H1 (cell line): ENCODE measurements around the gene IFNAR2. TPM values are rescaled to one million over a fixed set of nuclear protein-coding genes. Genes with fewer than 3 reads are reported as not detected.

Experiments used
- CTCF ChIA-PET: fragments of 300-600 bp; sonication (Branson Sonifier 250); formaldehyde crosslinking; loops from one replicate; lab custom pipeline; 2021; ENCODE audit not compliant: partially characterized antibody; lab: Charles Lee
- POLR2A ChIA-PET: fragments of 300-600 bp; sonication (Branson Sonifier 250); formaldehyde crosslinking; loops from one replicate; lab custom pipeline; 2021; ENCODE audit warnings: inconsistent platforms; ENCODE audit not compliant: partially characterized antibody; lab: Charles Lee
- DNase-seq, 2 experiments: peaks; one replicate each; pipeline versions ENCODE4 v3.0.0 to v3.0.0-alpha.2; 2010 to 2022; ENCODE audit warnings: low spot score in 2 of 2, low read depth in 1 of 2, mixed read lengths in 1 of 2
- FAIRE-seq: peaks from 2 replicates; lab custom pipeline; 2011; peaks lifted over from hg19 to GRCh38; lab: Jason Lieb, UNC
- H2AFZ ChIP-seq: 2 replicates; pipeline ENCODE4 v1.8.1; 2012; ENCODE audit warnings: low read length, inconsistent platforms
- H2AK5ac ChIP-seq: 2 replicates; pipeline ENCODE4 v1.6.1; 2013; ENCODE audit warnings: low read depth, low read length
- H2BK120ac ChIP-seq: replicated peaks from 2 replicates; pipeline ENCODE3; 2013; ENCODE audit warnings: low read depth, low read length, inconsistent platforms
- H2BK12ac ChIP-seq: 2 replicates; pipeline ENCODE4 v1.6.1; 2013; ENCODE audit warnings: low read depth, low read length
- H2BK15ac ChIP-seq: 2 replicates; pipeline ENCODE4 v1.6.1; 2013; ENCODE audit warnings: low read length
- H2BK20ac ChIP-seq: 2 replicates; pipeline ENCODE4 v1.6.1; 2013; ENCODE audit warnings: low read length
- H2BK5ac ChIP-seq: 2 replicates; pipeline ENCODE4 v1.6.1; 2013; ENCODE audit warnings: low read depth, low read length
- H3K14ac ChIP-seq: 2 replicates; pipeline ENCODE4 v1.6.1; 2013; ENCODE audit warnings: inconsistent platforms; ENCODE audit not compliant: insufficient read length
- H3K18ac ChIP-seq: 2 replicates; pipeline ENCODE4 v1.6.1; 2013; ENCODE audit warnings: low read length; ENCODE audit errors: extremely low read depth
- H3K23ac ChIP-seq: 2 replicates; pipeline ENCODE4 v1.6.1; 2013; ENCODE audit warnings: inconsistent platforms; ENCODE audit not compliant: insufficient read length
- H3K23me2 ChIP-seq: 2 replicates; pipeline ENCODE4 v1.6.1; 2013; ENCODE audit warnings: low read depth, low read length
- H3K27ac ChIP-seq: 2 replicates; pipeline ENCODE4 v1.6.1; 2011; ENCODE audit warnings: low read depth, low read length, inconsistent platforms
- H3K27me3 ChIP-seq, 4 experiments: replicated peaks in 1 of 4; 1 replicate in 1 of 4; 2 replicates in 3 of 4; pipeline versions ENCODE4 v1.6.1 to v1.8.1; 2011 to 2013; ENCODE audit warnings: low read length in 3 of 4, mild to moderate bottlenecking in 3 of 4, inconsistent platforms in 2 of 4, mixed read lengths in 2 of 4, moderate library complexity in 1 of 4; ENCODE audit not compliant: control insufficient read depth in 3 of 4, insufficient read depth in 3 of 4; ENCODE audit errors: extremely low read depth in 1 of 4
- H3K36me3 ChIP-seq, 4 experiments: 2 replicates each; pipeline versions ENCODE4 v1.6.1 to v1.8.1; 2011 to 2013; ENCODE audit warnings: mild to moderate bottlenecking in 4 of 4, low read length in 3 of 4, moderate library complexity in 2 of 4, control low read depth in 1 of 4, inconsistent platforms in 1 of 4; ENCODE audit not compliant: insufficient read depth in 4 of 4, control insufficient read depth in 2 of 4
- H3K4ac ChIP-seq: replicated peaks from 2 replicates; pipeline ENCODE3; 2013; ENCODE audit warnings: low read length, low read depth, mixed read lengths, inconsistent platforms; ENCODE audit not compliant: insufficient read length
- H3K4me1 ChIP-seq, 4 experiments: replicated peaks in 1 of 4; 1 replicate in 1 of 4; 2 replicates in 3 of 4; pipeline versions ENCODE4 v1.6.1 to v1.8.1; 2011 to 2013; ENCODE audit warnings: low read length in 3 of 4, inconsistent platforms in 2 of 4, mixed read lengths in 1 of 4; ENCODE audit not compliant: insufficient read depth in 4 of 4, control insufficient read depth in 3 of 4
- H3K4me2 ChIP-seq, 2 experiments: 2 replicates each; pipeline versions ENCODE4 v1.6.1 to v1.8.1; 2011 to 2013; ENCODE audit warnings: low read depth in 2 of 2, low read length in 2 of 2, control low read depth in 1 of 2, inconsistent platforms in 1 of 2, mild to moderate bottlenecking in 1 of 2; ENCODE audit not compliant: insufficient read depth in 1 of 2
- H3K4me3 ChIP-seq, 4 experiments: fragments of 200-600, 300-600 bp in 1 of 4; sonication (generic), shearing (Covaris generic), sonication (Bioruptor Twin) in 1 of 4; 2 replicates each; pipeline versions ENCODE4 v1.5.1 to v1.8.1; 2011 to 2016; ENCODE audit warnings: low read length in 4 of 4, low read depth in 3 of 4, control low read depth in 2 of 4, inconsistent platforms in 2 of 4, mild to moderate bottlenecking in 2 of 4, mixed read lengths in 1 of 4, moderate library complexity in 1 of 4; ENCODE audit not compliant: insufficient read depth in 2 of 4; ENCODE audit errors: extremely low read depth in 1 of 4
- H3K56ac ChIP-seq: replicated peaks from 2 replicates; pipeline ENCODE3; 2013; ENCODE audit warnings: low read depth, mild to moderate bottlenecking, mixed read lengths, low read length, inconsistent platforms; ENCODE audit not compliant: insufficient read length
- H3K79me1 ChIP-seq: 2 replicates; pipeline ENCODE4 v1.6.1; 2013; ENCODE audit warnings: low read depth, low read length, control low read depth
- H3K79me2 ChIP-seq, 2 experiments: 2 replicates each; pipeline versions ENCODE4 v1.6.1 to v1.8.1; 2012 to 2013; ENCODE audit warnings: low read length in 2 of 2, mild to moderate bottlenecking in 2 of 2, inconsistent platforms in 1 of 2; ENCODE audit not compliant: insufficient read depth in 2 of 2, control insufficient read depth in 1 of 2
- H3K9ac ChIP-seq, 4 experiments: replicated peaks in 1 of 4; 1 replicate in 1 of 4; 2 replicates in 3 of 4; pipeline versions ENCODE4 v1.6.1 to v1.8.1; 2011 to 2013; ENCODE audit warnings: low read depth in 3 of 4, low read length in 3 of 4, control low read depth in 2 of 4, mild to moderate bottlenecking in 2 of 4, moderate library complexity in 2 of 4, inconsistent platforms in 1 of 4; ENCODE audit errors: extremely low read depth in 1 of 4
- H3K9me3 ChIP-seq, 2 experiments: 2 replicates each; pipeline versions ENCODE4 v1.6.1 to v1.8.1; 2012 to 2013; ENCODE audit warnings: mild to moderate bottlenecking in 2 of 2, moderate library complexity in 2 of 2, control low read depth in 1 of 2, inconsistent platforms in 1 of 2, low read depth in 1 of 2, low read length in 1 of 2, mixed read lengths in 1 of 2; ENCODE audit not compliant: insufficient read depth in 2 of 2
- H4K20me1 ChIP-seq, 2 experiments: replicated peaks in 1 of 2; 2 replicates each; pipeline versions ENCODE3 to v1.8.1; 2011 to 2013; ENCODE audit warnings: inconsistent platforms in 2 of 2, low read length in 2 of 2, mild to moderate bottlenecking in 1 of 2; ENCODE audit not compliant: insufficient read depth in 2 of 2, control insufficient read depth in 1 of 2
- H4K5ac ChIP-seq: 2 replicates; pipeline ENCODE4 v1.6.1; 2013; ENCODE audit warnings: low read length, low read depth, mixed read lengths, inconsistent platforms; ENCODE audit not compliant: insufficient read length
- H4K8ac ChIP-seq: 2 replicates; pipeline ENCODE4 v1.8.0; 2013; ENCODE audit warnings: mild to moderate bottlenecking, moderate library complexity, low read length, inconsistent platforms; ENCODE audit not compliant: insufficient read depth; ENCODE audit errors: extremely low read depth
- H4K91ac ChIP-seq: replicated peaks from 2 replicates; pipeline ENCODE3; 2013; ENCODE audit warnings: low read length, mixed read lengths, inconsistent platforms; ENCODE audit not compliant: insufficient read length
- CBX8 ChIP-seq: fragments of 300-800, 300-1000 bp; sonication (generic); IDR thresholded peaks from 2 replicates; pipeline ENCODE4 v1.7.1; 2016; ENCODE audit warnings: low read depth, low read length, borderline replicate concordance
- CEBPB ChIP-seq: IDR thresholded peaks from 2 replicates; pipeline ENCODE4 v1.6.1; 2012; ENCODE audit warnings: low read depth, low read length
- CHD1 ChIP-seq: IDR thresholded peaks from 2 replicates; pipeline ENCODE4 v1.6.1; 2012; ENCODE audit warnings: low read depth, low read length, improper control_type of control experiment
- GTF2F1 ChIP-seq: IDR thresholded peaks from 2 replicates; pipeline ENCODE4 v1.6.1; 2012; ENCODE audit warnings: low read depth, low read length, improper control_type of control experiment, borderline replicate concordance
- JUND ChIP-seq: IDR thresholded peaks from 2 replicates; pipeline ENCODE4 v1.6.1; 2011; ENCODE audit warnings: mild to moderate bottlenecking, improper control_type of control experiment, low read length
- NRF1 ChIP-seq: IDR thresholded peaks from 2 replicates; pipeline ENCODE4 v1.6.1; 2011; ENCODE audit warnings: mild to moderate bottlenecking, low read depth, low read length, improper control_type of control experiment
- POLR2AphosphoS5 ChIP-seq: IDR thresholded peaks from 2 replicates; pipeline ENCODE4 v1.6.1; 2011; ENCODE audit warnings: low read depth, low read length
- RXRA ChIP-seq: IDR thresholded peaks from 2 replicates; pipeline ENCODE4 v1.6.1; 2011; ENCODE audit warnings: low read depth, mild to moderate bottlenecking, low read length, moderate library complexity; ENCODE audit not compliant: insufficient read depth
- SP2 ChIP-seq: IDR thresholded peaks from 2 replicates; pipeline ENCODE4 v1.6.1; 2012; ENCODE audit warnings: mild to moderate bottlenecking, low read length, inconsistent platforms
- SRF ChIP-seq: IDR thresholded peaks from 2 replicates; pipeline ENCODE4 v1.6.1; 2011; ENCODE audit warnings: mild to moderate bottlenecking, low read depth, low read length, moderate library complexity
- SUZ12 ChIP-seq: fragments of 200-600 bp; sonication (generic); IDR thresholded peaks from 2 replicates; pipeline ENCODE4 v1.6.1; 2012; ENCODE audit warnings: mild to moderate bottlenecking, inconsistent platforms, low read length, moderate library complexity, mixed read lengths
- TCF12 ChIP-seq: IDR thresholded peaks from 2 replicates; pipeline ENCODE4 v1.6.1; 2011; ENCODE audit warnings: low read depth, mild to moderate bottlenecking, low read length
- WGBS, 2 experiments: shearing (Covaris generic) in 1 of 2; methylation state at CpG; one replicate each; pipeline versions ENCODE4 v1.1.6 to v1.1.7; 2013 to 2015; ENCODE audit warnings: low lambda C conversion rate in 2 of 2, mixed read lengths in 2 of 2, inconsistent platforms in 1 of 2, low coverage in 1 of 2, missing lambda C conversion rate in 1 of 2; ENCODE audit not compliant: insufficient replicate concordance in 2 of 2, insufficient coverage in 1 of 2, insufficient read length in 1 of 2; ENCODE audit errors: extremely low coverage in 1 of 2, missing lambda C conversion rate in 1 of 2; 5-methylcytosine and 5-hydroxymethylcytosine counted together
- polyA plus RNA-seq, 7 experiments: library from polyadenylated mRNA; depleted of rRNA in 3 of 7; stranded (reverse) in 5 of 7; unstranded in 2 of 7; fragments of >200 nt in 5 of 7; fragments of 200-250 nt in 2 of 7; gene quantifications; 1 replicate in 5 of 7; 2 replicates in 1 of 7; 4 replicates in 1 of 7; pipeline versions ENCODE4 v1.2.1 to v1.2.3, GENCODE V29; 2011 to 2013; ENCODE audit warnings: missing spikeins in 2 of 7, mixed read lengths in 2 of 7
- total RNA-seq: library from RNA; stranded (reverse); fragmentation: NEBNext Ultra II Directional; extraction: Animal tissue kit (Norgen Biotek cat#: 25700); gene quantifications from 2 replicates; pipeline ENCODE4 v1.2.1, GENCODE V29; 2021
- TF ChIP-seq, protein P1 (sequence below), 3 experiments: IDR thresholded peaks; 1 replicate in 2 of 3; 2 replicates in 1 of 3; pipeline versions ENCODE4 v1.5.1 to v1.6.1; 2011; ENCODE audit warnings: low read length in 3 of 3, mild to moderate bottlenecking in 3 of 3, inconsistent platforms in 2 of 3, low read depth in 1 of 3, moderate library complexity in 1 of 3; ENCODE audit not compliant: insufficient read depth in 1 of 3; ENCODE audit errors: control extremely low read depth in 1 of 3

The IFNAR2 gene
- total and polyA plus RNA-seq, 2 of the 8 experiments (the other 6 are each of a cell fraction or from before 2014, with no cell fraction given), result 12.2 to 16.1 TPM

DNA sequence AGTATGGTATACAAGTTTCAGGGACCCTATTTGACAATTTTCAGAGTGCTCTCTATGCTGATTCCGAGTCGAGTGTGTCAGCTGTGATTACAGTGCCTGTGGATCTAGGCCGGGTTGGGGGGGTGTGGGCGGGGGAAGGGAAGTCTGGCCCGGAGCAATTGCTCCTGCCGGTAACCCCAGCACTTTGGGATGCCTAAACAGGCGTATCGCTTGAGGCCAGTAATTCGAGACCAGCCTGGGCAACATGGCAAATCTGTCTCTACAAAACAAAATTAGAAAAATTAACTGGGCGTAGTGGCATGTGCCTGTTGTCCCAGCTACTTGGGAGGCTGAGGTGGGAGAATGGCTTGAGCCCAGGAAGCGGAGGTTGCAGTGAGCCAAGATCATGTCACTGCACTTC lies 34.8 kb downstream of the IFNAR2 start:
- Histone ChIP-seq H3K4ac (no peak overlapping the region), H3K36me3 (peaks cover 0 to 7% (median 2%) of the 10 kb centered on the region in 4 experiments; a peak in 1 of 8 replicates), H3K27me3 (no peaks in the 10 kb centered on the region; a peak in 1 of 7 replicates), H2AFZ (no peak overlapping the region), H2BK20ac (no peak overlapping the region), H3K14ac (no peak overlapping the region), H3K9me3 (no peaks in the 10 kb centered on the region), H3K79me2 (no peaks in the 10 kb centered on the region), H2BK15ac (no peak overlapping the region), H4K91ac (no peak overlapping the region), H2AK5ac (no peak overlapping the region), H3K9ac (no peak overlapping the region), H4K8ac (no peak overlapping the region), H2BK12ac (no peak overlapping the region), H3K4me3 (no peak overlapping the region), H3K23me2 (peaks cover 7% of the 10 kb centered on the region; the same call in 1 of the 2 replicates), H3K56ac (no peak overlapping the region), H2BK120ac (no peak overlapping the region), H3K18ac (no peak overlapping the region), H4K5ac (no peak overlapping the region), H2BK5ac (no peak overlapping the region), H3K23ac (no peak overlapping the region), H3K4me2 (no peak overlapping the region), H3K79me1 (no peaks in the 10 kb centered on the region), H3K4me1 (peaks cover 0 to 4% (median under 1%) of the 10 kb centered on the region in 4 experiments; a peak in 3 of 7 replicates), H3K27ac (no peak overlapping the region), H4K20me1 (peaks cover 0 to 5% of the 10 kb centered on the region in 2 experiments)
- FAIRE-seq (no peak), DNase-seq (no peak)
- ChIA-PET POLR2A (interaction anchor here (2.5 kb wide), 1 partner anchor 13 kb away, joined by 6 read pairs; no protein-coding TSS in a partner anchor), CTCF (interaction anchor here (1.0 kb wide), 1 partner anchor 15 kb away, joined by 3 read pairs; no protein-coding TSS in a partner anchor)
- WGBS, 2 experiments, result 88% methylated on average over 6 of the region's 11 CpGs; no CpG with 5 or more reads in 1 of the 2 experiments
- TF ChIP-seq GTF2F1, result no peak
- TF ChIP-seq RXRA, result no peak
- no peak for TF ChIP-seq SP2
- TF ChIP-seq TCF12, result no peak
- no peak for TF ChIP-seq NRF1
- no peak for TF ChIP-seq POLR2AphosphoS5
- no peak for TF ChIP-seq JUND
- TF ChIP-seq CHD1, result no peak
- no peak for TF ChIP-seq SUZ12
- TF ChIP-seq CEBPB, result no peak
- TF ChIP-seq, protein P1, sequence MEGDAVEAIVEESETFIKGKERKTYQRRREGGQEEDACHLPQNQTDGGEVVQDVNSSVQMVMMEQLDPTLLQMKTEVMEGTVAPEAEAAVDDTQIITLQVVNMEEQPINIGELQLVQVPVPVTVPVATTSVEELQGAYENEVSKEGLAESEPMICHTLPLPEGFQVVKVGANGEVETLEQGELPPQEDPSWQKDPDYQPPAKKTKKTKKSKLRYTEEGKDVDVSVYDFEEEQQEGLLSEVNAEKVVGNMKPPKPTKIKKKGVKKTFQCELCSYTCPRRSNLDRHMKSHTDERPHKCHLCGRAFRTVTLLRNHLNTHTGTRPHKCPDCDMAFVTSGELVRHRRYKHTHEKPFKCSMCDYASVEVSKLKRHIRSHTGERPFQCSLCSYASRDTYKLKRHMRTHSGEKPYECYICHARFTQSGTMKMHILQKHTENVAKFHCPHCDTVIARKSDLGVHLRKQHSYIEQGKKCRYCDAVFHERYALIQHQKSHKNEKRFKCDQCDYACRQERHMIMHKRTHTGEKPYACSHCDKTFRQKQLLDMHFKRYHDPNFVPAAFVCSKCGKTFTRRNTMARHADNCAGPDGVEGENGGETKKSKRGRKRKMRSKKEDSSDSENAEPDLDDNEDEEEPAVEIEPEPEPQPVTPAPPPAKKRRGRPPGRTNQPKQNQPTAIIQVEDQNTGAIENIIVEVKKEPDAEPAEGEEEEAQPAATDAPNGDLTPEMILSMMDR (IDR thresholded peaks at IDR 0.05; ENCODE audit: control extremely low read depth in 1 of 3, insufficient read depth in 1 of 3, low read depth in 1 of 3, low read length in 3 of 3), result no peak
- TF ChIP-seq CBX8, result no peak
- TF ChIP-seq SRF, result no peak
